NCI-H1436 treated with DMSO at 0.1 percent for 48 hours (cell line): ENCODE data around the gene OPHN1.
"Not testable (repeated sequence)": the region's sequence is repeated elsewhere in the genome, so short reads cannot be mapped to it uniquely, and the experiment has no call there.

Experiments
- DNase-seq: peaks from one replicate; lab custom pipeline; 2025; lab: John Stamatoyannopoulos, UW

Gene OPHN1

DNA sequence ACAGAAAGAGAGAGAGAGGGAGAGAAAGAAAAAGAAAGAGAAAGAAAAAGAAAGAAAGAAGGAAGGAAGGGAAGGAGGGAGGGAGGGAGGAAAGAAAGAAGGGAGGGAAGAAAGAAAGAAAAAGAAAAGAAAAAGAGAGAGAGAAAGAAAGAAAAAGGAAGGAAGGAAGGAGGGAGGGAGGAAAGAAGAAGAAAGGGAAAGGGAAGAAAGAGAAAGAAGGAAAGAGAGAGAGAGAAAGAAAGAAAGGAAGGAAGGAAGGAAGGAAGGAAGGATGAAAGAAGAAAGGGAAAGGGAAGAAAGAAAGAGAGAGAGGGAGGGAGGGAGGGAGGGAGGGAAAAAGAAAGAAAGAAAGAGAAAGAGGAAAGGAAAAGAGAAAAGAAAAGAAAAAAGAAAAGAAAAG, 10.8 kb downstream of the OPHN1 start:
- no peak for DNase-seq

GRCh38 chrX:68421636-68422035, 11.7 kb downstream of the OPHN1 start:
- DNase-seq, result no peak

DNA sequence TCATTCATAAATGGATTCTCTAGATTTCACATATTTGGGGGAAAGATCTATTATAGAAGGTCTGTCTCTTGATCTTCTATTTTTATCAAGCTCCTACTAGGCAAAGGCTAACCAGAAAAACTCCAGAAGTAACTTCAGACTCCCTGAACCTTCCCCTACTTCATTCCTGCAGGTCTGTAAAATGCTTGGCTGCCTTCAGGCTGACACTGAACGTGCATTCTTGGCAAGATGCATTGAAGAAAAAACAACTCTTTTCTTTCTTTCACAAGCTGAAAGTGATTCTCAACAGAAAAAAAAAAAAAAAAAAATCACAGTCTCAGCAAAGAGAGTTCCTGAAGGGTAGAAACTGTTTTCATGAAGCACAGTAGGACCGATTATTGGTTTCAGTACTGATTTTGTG, 12.7 kb downstream of the OPHN1 start:
- DNase-seq, result no peak

DNA sequence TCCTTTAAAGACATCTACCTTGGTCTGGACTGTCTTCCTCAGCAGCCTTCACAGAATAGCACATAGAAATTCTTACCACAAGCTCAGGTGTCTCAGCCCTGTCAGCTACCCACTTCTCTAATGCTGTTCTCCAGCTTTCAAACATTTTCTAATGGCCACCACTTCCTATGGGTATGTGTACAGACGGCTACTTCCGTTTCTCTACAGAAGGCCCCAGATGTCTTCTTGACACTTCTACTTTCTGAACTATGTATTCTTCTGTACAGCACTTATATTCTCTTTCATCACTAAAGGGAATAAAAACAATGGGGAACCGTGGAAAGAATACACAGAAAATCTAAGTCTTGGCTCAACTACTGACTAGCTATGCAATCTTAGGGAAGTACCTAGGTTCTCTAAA, 13.3 kb downstream of the OPHN1 start:
- DNase-seq, result no peak

DNA sequence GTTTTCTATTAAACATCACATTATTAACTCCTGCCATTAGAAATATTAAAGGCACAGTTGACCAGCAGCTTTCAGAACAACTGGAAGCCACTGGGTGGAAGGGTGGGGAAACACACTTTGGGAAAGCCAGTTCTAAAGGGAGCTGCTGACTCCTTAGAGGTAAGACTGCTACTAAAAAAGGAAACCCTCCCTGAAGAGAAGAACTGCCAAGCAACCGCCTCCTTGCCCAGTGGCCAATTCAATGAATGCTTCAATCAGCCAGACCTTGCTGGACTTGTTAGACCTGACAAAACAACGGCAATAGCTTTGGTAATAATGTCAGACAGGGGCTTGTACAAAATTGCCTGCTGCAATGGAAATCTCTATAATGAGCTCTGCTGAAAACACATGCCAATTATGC, 15.6 kb downstream of the OPHN1 start:
- no peak for DNase-seq

GRCh38 chrX:68416592-68416991, 16.7 kb downstream of the OPHN1 start:
- no peak for DNase-seq

- DNase-seq, result no peak
Observed at GRCh38 chrX:68415316-68415715, 18.0 kb downstream of the OPHN1 start.

DNA sequence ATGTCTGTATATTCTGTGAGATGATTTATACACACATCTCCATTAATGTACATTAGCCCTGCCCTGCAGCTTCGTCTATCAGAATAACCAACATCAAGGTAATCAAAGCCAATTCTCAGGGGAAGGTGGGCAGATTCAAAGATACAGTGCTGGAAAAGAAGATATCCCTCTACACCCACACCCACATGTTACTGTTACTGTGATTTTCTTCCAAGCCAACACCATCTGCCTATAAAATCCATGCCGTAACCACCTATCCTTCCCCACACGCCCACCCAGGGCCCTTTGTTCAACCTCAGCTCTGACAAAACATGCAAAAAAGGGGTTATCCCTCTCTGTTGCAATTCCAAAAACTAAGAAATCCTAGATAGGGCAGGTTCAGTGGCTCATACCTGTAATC, 20.0 kb downstream of the OPHN1 start:
- no peak for DNase-seq

- no peak for DNase-seq
Observed at GRCh38 chrX:68411729-68412128, 21.6 kb downstream of the OPHN1 start.

DNA sequence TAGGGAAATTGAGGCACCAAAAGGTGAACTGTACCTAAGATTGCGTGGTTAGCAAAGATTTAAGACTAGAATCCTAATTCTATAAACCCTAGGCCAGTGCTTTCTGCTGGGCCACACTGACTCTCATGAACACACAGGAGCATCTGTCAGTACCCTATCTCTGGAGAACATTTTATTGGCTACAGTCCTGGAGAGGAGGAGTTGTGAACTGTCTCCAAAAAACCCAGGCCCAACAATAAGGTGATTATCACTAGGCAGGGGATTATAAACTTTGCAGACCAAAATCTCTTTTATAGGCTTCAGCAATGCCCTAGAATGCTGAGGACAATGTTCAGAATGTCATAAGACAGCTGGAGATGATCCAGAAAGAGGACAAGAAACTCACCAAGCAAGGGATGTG, 24.1 kb downstream of the OPHN1 start:
- no peak for DNase-seq

DNA sequence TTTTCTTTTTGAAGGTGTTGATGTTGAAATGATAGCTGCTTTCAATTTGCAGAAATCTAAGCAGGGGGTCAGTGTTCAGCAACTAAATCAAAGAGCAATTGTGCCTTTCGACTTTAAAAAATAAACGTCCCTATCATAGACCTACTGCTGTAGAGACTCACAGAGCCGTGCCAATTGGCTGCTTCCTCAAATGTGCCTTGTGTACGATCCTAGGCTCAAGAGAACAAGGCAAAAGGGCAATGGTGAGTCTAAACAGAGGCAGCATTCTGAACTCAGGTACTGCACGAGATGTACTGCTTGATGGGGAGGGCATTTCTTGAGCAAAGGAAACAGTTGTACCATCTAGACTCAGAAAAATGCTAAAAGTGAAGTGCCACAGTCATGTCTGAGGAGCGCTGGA, 29.8 kb downstream of the OPHN1 start:
- DNase-seq, result no peak

GRCh38 chrX:68403038-68403437, 30.3 kb downstream of the OPHN1 start:
- DNase-seq, result no peak

DNA sequence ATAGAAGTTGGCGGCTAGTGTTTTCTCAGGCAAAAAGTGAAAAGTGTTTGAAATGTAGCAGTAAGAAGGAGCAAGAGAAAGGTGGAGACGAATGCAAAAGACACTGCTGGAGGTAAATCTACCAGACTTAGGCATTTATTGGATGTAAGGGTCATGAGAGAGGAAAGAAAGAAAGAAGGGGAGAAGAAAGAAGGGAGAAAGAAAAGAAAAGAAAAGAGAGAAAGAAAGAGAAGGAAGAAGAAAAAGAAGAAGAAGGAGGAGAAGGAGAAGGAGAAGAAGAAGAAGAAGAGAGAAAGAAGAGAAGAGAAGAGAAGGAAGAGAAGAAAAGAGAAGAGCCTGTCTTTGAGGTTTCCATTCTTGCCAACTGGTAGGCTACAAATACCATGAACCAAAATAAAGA, 31.2 kb downstream of the OPHN1 start:
- no peak for DNase-seq

DNA sequence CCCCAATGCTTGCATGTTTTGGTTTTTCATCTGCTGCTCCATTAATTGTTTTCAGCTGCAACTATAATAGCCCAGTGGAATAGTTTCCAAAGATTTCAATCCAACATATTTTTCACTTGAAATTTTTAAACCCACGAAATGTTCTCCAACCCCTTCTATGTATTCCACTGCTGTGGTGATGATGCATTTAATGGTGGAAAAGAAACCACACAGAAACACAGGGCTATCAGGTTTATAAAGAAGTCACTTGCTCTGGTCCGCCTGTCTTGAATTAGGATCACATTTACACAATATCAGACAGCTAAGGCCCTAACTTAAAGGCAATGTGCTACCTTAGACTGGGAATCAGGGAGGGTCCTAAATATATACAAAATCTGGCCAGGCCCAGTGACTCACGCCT, 35.0 kb downstream of the OPHN1 start:
- DNase-seq, result no peak

DNA sequence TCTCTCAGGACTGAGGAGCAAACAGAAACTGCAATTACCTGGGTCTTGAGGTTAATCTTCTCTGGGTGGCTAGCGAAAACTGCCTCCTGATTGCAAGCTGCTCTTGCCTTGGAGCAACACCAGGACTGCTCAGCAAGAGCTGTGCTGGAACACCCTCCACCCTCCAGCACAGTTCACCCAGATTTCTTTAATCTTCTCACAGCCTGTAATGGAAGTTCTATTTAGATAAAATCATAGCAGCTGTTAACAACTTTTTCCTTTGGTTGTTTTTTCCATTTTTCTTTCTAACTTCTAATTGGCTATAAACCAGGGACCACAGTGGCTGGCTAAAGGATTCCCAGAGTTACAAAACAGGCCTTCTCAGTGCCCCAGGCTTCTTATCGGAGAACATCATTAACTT, 36.3 kb downstream of the OPHN1 start:
- no peak for DNase-seq

GRCh38 chrX:68389419-68389960, 43.8 kb downstream of the OPHN1 start:
- DNase-seq, result not testable (repeated sequence)

DNA sequence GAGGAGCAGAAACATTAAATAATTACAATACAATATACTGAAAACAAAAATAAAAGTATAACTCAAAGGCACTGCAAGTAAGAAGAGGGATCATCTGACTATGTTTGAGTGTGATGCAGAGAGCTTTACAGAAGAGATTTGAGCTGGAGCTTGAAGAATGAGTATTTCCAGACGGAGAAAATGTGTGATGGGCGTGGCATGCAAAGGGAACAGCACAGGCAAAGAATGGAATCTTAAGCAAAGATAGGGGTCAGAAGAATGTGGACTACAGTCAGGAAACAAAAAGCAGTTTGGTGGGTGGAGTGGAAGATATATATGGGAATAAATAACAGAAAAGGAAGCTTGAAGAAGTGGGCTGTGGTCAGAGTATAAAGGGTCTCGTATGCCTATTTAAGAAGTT, 45.5 kb downstream of the OPHN1 start:
- no peak for DNase-seq

DNA sequence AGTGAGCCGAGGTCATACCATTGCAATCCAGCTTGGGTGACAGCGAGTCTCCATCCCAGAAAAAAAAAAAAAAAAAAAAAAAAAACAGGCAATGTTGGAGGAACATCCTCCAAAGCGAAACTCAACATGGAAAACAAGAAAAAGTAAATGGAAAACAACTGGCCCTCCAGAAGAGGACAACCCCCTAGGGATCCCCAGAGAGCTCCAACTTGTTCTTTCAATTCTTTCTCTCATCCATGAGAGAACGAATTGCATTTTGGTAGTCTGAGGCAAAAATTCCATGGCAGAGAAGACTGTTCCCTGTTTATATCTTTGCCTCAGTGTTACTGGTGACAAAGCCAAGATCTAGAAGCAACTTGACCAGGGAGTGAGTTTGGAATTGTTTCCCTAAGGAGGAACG, 49.8 kb downstream of the OPHN1 start:
- DNase-seq, result no peak

DNA sequence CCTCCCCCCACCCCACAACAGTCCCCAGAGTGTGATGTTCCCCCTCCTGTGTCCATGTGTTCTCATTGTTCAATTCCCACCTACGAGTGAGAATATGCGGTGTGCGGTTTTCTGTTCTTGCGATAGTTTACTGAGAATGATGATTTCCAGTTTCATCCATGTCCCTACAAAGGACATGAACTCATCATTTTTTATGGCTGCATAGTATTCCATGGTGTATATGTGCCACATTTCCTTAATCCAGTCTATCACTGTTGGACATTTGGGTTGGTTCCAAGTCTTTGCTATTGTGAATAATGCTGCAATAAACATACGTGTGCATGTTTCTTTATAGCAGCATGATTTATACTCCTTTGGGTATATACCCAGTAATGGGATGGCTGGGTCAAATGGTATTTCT, 55.7 kb downstream of the OPHN1 start:
- DNase-seq, result not testable (repeated sequence)

GRCh38 chrX:68376373-68376772, 56.9 kb downstream of the OPHN1 start:
- no peak for DNase-seq

GRCh38 chrX:68375803-68376202, 57.5 kb downstream of the OPHN1 start:
- DNase-seq, result no peak

DNA sequence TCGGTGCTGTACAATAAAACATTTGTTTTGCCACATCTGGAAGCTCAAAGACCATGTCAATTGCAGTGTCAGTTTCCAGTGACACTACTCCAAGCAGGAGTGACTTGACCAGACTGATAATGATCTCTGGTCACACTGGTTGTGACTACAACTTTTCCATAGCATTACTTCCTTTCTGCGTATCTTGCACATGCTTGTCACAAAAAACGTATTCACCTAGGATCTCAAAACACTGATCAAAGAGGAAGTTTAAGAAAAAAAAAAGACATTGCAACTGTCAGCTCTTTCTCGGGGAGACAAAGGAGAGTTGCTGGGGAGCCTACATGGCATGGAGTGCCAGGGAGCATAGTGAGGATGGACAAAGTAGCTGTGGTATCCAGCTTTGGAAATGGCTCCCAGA, 60.6 kb downstream of the OPHN1 start:
- no peak for DNase-seq

DNA sequence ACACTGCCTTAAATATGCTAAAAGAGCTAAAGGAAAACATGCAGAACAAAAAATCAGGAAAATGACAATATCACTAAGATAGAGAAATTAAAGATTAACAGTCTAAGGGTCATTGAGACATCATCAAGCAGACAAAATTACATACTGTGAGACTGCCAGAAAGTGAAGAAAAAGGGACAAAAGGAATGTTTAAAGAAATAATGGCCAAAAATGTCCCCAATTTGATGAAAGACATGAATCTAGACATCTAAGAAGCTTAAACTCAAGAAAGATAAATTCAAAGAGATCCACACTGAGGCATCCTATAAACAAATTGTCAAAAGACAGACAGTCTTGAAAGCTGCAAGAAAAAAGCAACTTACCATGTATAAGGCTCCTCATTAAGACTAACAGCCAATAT, 63.7 kb downstream of the OPHN1 start:
- DNase-seq, result no peak

- no peak for DNase-seq
Observed at GRCh38 chrX:68365341-68365740, 68.0 kb downstream of the OPHN1 start.

DNA sequence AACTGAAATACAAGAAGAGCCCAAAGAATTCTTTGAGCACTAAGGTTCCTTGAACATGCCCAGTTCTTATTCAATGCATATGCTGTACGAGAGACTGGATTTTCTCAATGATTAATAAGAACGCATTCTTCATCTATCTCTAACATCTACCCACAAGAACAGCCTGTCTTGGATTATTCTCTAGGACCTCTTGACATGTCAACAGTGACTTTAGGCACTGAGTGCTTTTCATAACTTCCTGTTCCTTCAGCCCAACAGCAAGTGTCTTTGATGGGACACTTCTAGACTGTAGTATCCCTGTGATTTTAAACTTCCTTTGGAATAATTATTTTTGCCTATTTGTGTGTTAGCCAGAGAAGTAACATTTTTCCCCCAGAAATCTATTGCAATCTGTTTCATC, 69.3 kb downstream of the OPHN1 start:
- no peak for DNase-seq
